Astrocyte of the spinal cord (primary cell): Measurements from ENCODE around the gene HSPA12A.

Experiments used
- DNase-seq: peaks from one replicate; pipeline ENCODE4 v3.0.0; 2011; ENCODE audit warnings: low read depth, low spot score
- H3K4me3 ChIP-seq: 2 replicates; pipeline ENCODE4 v1.5.1; 2011; ENCODE audit warnings: low read depth, mild to moderate bottlenecking, low read length, moderate library complexity
- CTCF ChIP-seq: IDR thresholded peaks from 2 replicates; pipeline ENCODE4 v1.5.1; 2012; ENCODE audit warnings: low read depth, mild to moderate bottlenecking, low read length, inconsistent platforms
- in situ Hi-C: cut with HindIII; loops from 2 replicates; pipeline ENCODE4 v1.10.0; 2017; ENCODE audit warnings: low sequenced_read_pairs

Gene HSPA12A

GRCh38 chr10:116784651-116785050 is 42.3 kb upstream of the HSPA12A start:
- H3K4me3 ChIP-seq = no peak overlapping the region
- no peak for TF ChIP-seq CTCF

GRCh38 chr10:116784035-116784434 is 41.7 kb upstream of the HSPA12A start:
- no peak for TF ChIP-seq CTCF
- in situ Hi-C loops = no loop called here
- DNase-seq = no peak
- no peak overlapping the region for H3K4me3 ChIP-seq

More at GRCh38 chr10:116784651-116785050, 42.3 kb upstream of the HSPA12A start:
- in situ Hi-C loops = no loop called here
- DNase-seq = no peak

GRCh38 chr10:116783011-116783655 is 40.8 kb upstream of the HSPA12A start:
- TF ChIP-seq CTCF = no peak
- in situ Hi-C loops = no loop called here
- no peak for DNase-seq

GRCh38 chr10:116781370-116781884 is 39.1 kb upstream of the HSPA12A start:
- TF ChIP-seq CTCF = no peak
- in situ Hi-C loops = no loop called here
- no peak for DNase-seq
- H3K4me3 ChIP-seq = no peak overlapping the region

More at GRCh38 chr10:116783011-116783655, 40.8 kb upstream of the HSPA12A start:
- H3K4me3 ChIP-seq = no peak overlapping the region

GRCh38 chr10:116780691-116781205 is 38.4 kb upstream of the HSPA12A start:
- no peak for TF ChIP-seq CTCF
- DNase-seq = no peak
- in situ Hi-C loops = no loop called here
- no peak overlapping the region for H3K4me3 ChIP-seq

GRCh38 chr10:116779076-116779687 is 36.8 kb upstream of the HSPA12A start:
- TF ChIP-seq CTCF = no peak
- no peak overlapping the region for H3K4me3 ChIP-seq
- no peak for DNase-seq
- in situ Hi-C loops = no loop called here
